Measurements from ENCODE around the gene GPR132.
"Not testable (repeated sequence)": the region's sequence is repeated elsewhere in the genome, so short reads cannot be mapped to it uniquely, and the experiment has no call there.

The GPR132 gene

GRCh38 chr14:105034315-105035039, 30.8 kb downstream of the GPR132 start:
- no peak for DNase-seq

DNA sequence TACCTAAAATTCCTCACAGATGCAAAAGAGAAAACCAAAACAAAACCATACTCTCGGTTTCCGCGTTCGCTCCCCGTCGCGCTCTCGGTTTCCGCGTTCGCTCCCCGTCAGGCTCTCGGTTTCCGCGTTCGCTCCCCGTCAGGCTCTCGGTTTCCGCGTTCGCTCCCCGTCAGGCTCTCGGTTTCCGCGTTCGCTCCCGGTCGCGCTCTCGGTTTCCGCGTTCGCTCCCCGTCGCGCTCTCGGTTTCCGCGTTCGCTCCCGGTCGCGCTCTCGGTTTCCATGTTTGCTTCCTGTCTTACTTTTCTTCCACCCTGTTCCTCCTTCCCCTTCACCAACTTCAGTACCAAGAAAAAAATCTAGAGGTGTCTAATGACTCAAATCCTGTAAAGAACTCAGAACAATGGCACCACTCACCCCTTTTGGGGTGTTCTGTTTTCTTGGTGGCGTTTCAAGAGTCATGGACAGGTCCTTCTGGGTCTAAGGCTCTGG, 31.8 kb downstream of the GPR132 start:
- not testable (repeated sequence) for DNase-seq

DNA sequence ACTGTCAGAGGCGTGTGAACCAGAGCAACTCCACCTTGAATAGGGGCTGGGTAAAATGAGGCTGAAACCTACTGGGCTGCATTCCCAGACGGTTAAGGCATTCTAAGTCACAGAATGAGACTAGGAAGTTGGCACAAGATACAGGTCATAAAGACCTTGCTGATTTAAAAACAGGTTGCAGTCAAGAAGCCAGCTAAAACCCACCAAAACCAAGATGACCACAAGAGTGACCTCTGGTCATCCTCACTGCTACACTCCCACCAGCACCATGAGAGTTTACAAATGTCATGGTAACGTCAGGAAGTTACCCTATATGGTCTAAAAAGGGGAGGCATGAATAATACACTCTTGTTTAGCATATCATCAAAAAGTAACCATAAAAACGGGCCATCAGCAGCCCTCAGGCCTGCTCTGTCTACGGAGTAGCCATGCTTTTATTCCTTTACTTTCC, 32.8 kb downstream of the GPR132 start:
- DNase-seq: not testable (repeated sequence)

GRCh38 chr14:105030836-105031396, 34.3 kb downstream of the GPR132 start:
- DNase-seq: no peak

- no peak for DNase-seq
Observed at GRCh38 chr14:105030194-105030593, 35.0 kb downstream of the GPR132 start.

- DNase-seq: no peak
Observed at GRCh38 chr14:105029402-105029801, 35.8 kb downstream of the GPR132 start.

GRCh38 chr14:105028251-105028927, 36.8 kb downstream of the GPR132 start:
- DNase-seq: no peak

- not testable (repeated sequence) for DNase-seq
Observed at GRCh38 chr14:105027718-105028117, 37.5 kb downstream of the GPR132 start.

DNA sequence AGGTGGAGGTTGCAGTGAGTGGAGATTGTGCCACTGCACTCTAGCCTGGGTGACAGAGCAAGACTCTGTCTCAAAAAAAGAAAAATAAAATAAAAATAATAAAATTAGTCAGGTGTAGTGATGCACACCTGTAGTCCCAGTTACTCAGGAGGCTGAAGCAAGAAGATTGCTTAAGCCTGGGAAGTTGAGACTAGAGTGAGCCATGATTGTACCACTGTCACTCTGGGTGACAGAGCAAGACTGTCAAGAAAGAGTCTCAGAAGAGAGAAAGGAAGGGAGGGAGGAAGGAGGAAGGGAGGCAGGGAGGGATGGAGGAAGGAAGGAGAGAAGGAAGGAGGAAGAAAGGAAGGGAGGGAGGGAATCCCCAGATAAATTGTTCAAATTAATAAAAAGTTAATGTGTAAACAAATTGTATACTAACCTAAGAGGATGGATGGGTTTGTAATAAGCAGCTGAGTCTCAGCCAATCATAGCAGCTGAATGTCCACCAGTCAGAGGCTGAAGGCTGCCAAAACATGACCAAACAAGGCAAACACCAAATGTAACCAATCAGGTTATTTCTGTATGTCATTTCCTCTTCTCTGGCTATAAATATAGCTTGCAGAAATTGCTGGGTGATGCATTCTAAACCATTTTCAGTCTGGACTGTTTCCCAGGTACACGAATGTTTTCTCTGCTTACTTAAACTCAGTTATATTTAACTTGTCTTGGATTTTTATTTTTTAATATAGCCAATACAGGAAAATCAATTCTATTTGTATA, 38.2 kb downstream of the GPR132 start:
- DNase-seq: no peak

DNA sequence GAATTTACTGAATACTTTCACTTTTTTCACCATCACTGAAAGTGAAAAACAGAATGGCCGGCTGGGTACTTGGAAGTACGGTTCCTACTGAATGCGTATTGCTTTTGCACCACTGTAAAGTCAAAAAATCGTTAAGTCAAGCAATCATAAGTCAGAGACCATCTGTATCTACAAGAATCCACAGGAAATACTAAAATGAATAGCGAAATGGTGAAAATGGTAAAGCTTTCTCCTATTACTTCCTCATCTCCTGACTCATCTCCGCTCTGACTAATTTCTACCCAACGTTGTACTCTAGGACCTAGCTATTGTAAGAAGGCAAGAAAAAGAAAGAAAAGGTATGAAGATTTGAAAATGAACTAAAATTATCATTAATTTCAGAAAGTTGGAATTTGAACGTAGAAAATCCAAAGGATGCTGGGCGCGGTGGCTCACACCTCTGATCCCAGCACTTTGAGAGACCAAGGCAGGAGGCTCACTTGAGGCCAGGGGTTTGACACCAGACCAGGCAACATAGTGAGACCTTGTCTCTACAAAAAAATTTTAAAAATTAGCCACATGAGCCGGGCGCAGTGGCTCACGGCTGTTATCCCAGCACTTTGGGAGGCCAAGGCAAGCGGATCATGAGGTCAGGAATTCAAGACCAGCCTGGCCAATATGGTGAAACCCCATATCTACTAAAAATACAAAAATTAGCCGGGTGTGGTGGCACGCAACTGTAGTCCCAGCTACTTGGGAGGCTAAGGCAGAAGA, 39.0 kb downstream of the GPR132 start:
- no peak for DNase-seq

- DNase-seq: no peak
Observed at GRCh38 chr14:105025429-105025828, 39.8 kb downstream of the GPR132 start.

DNA sequence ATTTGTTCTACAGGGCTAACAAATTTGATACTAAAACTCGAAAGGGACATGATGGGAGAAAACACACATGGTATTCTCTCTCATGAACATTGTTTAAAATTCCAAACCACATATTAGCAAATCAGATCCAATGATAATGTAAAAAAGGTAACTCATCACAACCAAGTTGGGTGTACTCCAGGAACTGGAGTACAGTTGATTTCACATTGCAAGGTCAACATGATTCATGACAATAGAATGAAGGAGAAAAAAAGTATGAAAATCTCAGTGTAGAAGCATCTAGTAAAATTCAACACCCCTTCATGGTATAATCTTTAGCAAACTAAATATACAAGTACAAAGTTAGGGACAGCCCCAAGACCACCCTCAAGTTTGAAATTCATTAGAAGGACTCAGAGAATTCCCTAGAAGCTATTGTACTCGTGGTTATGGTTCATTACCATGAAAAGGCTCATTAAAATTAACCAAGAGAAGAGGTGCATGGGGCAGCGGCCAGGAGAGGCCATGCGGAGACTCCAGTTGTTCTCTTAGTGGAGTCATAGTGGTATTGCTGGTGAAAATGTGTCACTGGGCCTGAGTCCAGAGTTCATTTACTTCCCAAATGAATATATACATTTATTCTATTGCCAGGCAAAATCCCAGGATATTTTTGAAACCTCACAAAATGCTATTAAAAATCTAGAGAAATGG, 41.3 kb downstream of the GPR132 start:
- DNase-seq: no peak

DNA sequence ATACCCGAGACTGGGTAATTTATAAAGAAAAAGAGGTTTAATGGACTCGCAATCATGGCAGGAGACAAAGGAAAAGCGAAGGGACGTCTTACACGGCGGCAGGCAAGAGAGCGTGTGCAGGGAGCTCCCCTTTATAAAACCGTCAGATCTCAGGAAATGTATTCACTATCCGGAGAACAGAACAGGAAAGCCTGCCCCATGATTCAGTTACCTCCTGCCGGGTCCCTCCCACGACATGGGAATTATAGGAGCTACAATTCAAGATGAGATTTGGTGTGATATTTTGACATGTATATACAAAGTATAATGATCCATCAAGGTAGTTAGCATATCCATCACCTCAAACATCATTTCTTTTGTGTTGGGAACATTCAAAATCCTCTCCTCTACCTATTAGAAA, 42.1 kb downstream of the GPR132 start:
- no peak for DNase-seq

DNA sequence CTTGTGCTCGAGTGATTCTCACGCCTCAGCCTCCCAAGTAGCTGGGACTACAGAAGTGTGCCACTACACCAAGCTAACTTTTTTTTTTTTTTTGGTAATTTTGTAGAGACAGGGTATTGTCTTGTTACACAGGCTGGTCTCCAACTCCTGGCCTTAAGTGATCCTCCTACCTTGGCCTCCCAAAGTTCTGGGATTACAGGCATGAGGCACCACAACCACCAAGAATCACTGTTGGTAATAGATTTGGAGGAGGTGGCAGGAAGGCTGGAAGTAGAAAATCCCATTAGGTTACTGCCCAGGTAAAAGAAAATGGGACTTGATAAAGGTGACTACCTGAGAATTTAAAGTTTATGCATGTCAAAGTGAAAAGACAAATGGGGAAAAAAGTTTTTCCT, 43.0 kb downstream of the GPR132 start:
- no peak for DNase-seq

DNA sequence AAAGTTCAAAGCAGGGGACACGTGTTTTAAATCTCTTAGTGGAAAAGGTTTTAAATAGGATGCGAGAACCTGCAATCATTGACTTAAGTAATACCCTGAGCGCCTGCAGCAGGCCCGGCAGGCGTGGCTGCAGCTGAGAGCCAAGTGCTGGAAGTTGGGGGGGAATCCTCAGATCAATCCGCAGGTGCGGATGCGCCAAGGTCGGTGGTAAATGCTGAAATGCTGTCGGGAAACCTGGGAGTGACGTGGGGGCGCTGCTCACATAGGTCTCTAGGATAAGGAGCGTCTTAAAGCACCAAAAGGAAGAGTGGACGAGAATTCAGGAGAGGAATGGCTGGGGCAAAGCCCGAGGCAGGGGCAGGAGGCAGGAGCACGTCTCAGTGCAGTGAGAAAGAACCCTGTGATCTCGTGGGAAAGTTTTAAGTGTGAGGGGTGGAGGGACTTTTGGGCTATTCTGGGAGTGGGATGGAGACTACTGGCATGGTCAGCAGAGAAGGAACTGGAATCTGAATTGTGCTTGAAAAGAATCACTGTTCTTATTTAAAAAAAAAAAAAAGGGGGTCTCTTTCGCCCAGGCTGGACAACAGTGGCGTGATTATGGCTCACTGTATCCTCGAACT, 43.5 kb downstream of the GPR132 start:
- DNase-seq: peak; percentile 19 to 58

DNA sequence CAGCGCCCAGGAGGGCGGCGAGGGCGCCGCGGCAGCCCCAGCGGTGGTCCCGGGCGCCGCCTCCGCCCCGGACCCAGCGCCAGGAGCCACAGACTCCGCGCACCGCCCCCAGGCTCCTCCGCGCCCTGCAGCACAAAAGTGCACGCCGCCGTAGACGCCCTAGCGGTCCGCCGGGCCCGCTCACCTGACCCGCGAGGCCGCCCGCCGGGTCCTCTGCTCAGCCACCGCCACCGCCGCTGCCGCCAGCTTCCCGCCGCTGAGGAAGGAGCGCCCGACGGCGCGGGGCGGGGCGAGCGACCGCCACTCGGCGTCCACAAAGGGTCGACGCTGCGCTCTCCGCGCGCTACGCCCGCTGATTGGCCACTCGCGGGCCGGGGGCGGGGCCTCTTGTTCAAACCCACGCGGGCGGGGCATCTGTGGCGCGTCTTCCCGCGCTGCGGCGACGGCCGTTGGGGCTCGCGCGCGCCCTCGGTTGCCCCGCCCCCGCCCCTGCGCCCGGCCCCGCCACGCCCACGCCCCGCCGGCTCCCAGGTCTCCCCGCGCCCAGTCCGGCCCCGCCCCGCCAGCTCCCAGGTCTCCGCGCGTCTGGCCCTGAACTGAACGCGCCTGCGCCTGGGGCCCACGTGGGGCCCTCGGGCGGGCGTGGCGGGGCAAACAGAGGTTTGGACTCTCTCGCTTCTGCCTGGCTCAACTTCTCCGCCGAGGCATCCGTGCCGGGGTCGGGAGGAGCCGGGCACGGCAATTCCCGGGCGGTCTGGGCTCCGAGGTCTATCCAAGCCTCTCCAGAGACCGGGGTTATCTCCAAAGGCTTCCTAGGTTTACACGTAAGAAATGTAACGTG, 44.2 kb downstream of the GPR132 start, which contains the start of gene CDCA4:
Gene CDCA4 (minus strand): TSS at position 269 of the 841 bp plus-strand sequence. CDS start 9,154 bp downstream, outside the sequence.
- peak; percentile 95 to 98 for DNase-seq

GRCh38 chr14:105019861-105020814, 45.1 kb downstream of the GPR132 start:
- no peak for DNase-seq

DNA sequence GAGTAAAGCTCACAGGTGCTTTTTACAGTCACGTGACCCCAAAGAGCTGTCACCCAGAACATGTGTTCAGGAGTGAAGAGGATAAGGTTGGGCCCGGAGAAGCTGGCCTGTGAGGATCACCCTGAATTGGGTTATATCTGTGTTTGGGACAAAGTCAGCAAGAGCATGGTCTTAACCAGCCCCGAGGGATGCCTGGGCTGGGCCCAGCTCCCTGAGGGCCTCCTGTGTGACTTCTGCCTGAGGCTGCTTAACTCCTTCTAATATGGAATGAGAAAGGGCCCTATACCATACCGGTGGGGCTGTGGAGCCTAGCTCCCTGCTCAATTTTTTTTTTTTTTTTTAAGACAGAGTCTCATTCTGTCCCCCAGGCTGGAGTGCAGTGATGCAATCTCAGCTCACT, 46.8 kb downstream of the GPR132 start:
- no peak for DNase-seq

- DNase-seq: no peak
Observed at GRCh38 chr14:105015905-105016304, 49.3 kb downstream of the GPR132 start.
